PC-3 (cell line): Measurements from ENCODE around the gene ATP6V1G2.
"Not testable (repeated sequence)": the region's sequence is repeated elsewhere in the genome, so short reads cannot be mapped to it uniquely, and the experiment has no call there.

ENCODE experiments used
- CTCF ChIP-seq: fragments of 300-600 bp; sonication (generic); conservative IDR thresholded peaks from 2 replicates; pipeline ENCODE4 v1.5.1; 2017; ENCODE audit warnings: antibody characterized with exemption, low read depth, mild to moderate bottlenecking, low read length
- EZH2 ChIP-seq: fragments of 300-600 bp; sonication (generic); IDR thresholded peaks from one replicate; pipeline ENCODE4 v1.6.1; 2017; ENCODE audit warnings: antibody characterized with exemption, mild to moderate bottlenecking, low read length; ENCODE audit not compliant: unreplicated experiment

- TF ChIP-seq CTCF = peak; percentile 52
- not testable (repeated sequence) for TF ChIP-seq EZH2
Measured at GRCh38 chr6:31551371-31551770, 5.0 kb upstream of the ATP6V1G2 start.
